GM06990 (cell line): ENCODE results near the gene RCBTB2.

Experiments
- DNase-seq: peaks from one replicate; pipeline ENCODE4 v3.0.0-alpha.2; 2011; ENCODE audit not compliant: insufficient read length; ENCODE audit errors: extremely low read depth
- H3K27me3 ChIP-seq: replicated peaks from 2 replicates; pipeline ENCODE4 v1.6.0; 2011; ENCODE audit warnings: low read length; ENCODE audit not compliant: control insufficient read depth, insufficient read depth
- H3K36me3 ChIP-seq: 2 replicates; pipeline ENCODE4 v1.5.1; 2011; ENCODE audit warnings: low read length; ENCODE audit not compliant: control insufficient read depth, insufficient read depth
- H3K4me3 ChIP-seq: replicated peaks from 2 replicates; pipeline ENCODE4 v1.5.1; 2011; ENCODE audit warnings: low read depth, mild to moderate bottlenecking, control low read depth, low read length
- CTCF ChIP-seq: IDR thresholded peaks from 2 replicates; pipeline ENCODE4 v1.5.1; 2011; ENCODE audit warnings: low read length, control low read depth, mild to moderate bottlenecking, inconsistent platforms; ENCODE audit not compliant: insufficient read depth, poor library complexity, severe bottlenecking

The RCBTB2 gene

GRCh38 chr13:48531416-48532255 is 1.2 kb downstream of the RCBTB2 start:
- no peak for TF ChIP-seq CTCF
- Histone ChIP-seq H3K36me3 (no peaks in the 10 kb centered on the region), H3K4me3 (peak overlapping the region; percentile 75), H3K27me3 (no peaks in the 10 kb centered on the region)
- peak; percentile 55 for DNase-seq

GRCh38 chr13:48530833-48531232 is 2.0 kb downstream of the RCBTB2 start:
- TF ChIP-seq CTCF: no peak
- peak overlapping the region; percentile 12 for H3K4me3 ChIP-seq

GRCh38 chr13:48528720-48529119 is 4.2 kb downstream of the RCBTB2 start:
- no peak for TF ChIP-seq CTCF
- no peak overlapping the region for H3K4me3 ChIP-seq

More at GRCh38 chr13:48530833-48531232, 2.0 kb downstream of the RCBTB2 start:
- Histone ChIP-seq H3K27me3 (no peaks in the 10 kb centered on the region), H3K36me3 (no peaks in the 10 kb centered on the region)
- peak; percentile 25 for DNase-seq

GRCh38 chr13:48527955-48528354 is 4.9 kb downstream of the RCBTB2 start:
- H3K36me3 ChIP-seq: no peaks in the 10 kb centered on the region
- no peak for DNase-seq
- no peak for TF ChIP-seq CTCF
- H3K4me3 ChIP-seq: peak overlapping the region; percentile 17
- H3K27me3 ChIP-seq: no peaks in the 10 kb centered on the region

More at GRCh38 chr13:48528720-48529119, 4.2 kb downstream of the RCBTB2 start:
- H3K36me3 ChIP-seq: no peaks in the 10 kb centered on the region
- H3K27me3 ChIP-seq: no peaks in the 10 kb centered on the region
- DNase-seq: peak; percentile 55

DNA sequence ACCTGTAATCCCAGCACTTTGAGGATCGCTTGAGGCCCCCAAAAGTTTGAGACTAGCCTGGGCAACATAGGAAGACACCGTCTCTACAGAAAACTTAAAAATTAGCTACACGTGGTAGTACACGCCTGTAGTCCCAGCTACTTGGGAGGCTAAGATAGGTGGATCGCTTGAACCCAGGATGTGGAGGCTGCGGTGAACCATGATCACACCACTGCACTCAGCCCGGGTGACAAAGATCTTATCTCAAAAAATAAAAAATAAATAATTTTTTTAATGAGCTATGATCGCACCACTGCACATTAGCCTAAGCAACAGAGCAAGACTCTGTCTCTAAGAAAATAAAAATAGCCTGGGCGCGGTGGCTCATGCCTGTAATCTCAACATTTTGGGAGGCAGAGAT is 6.6 kb downstream of the RCBTB2 start:
- no peak overlapping the region for H3K4me3 ChIP-seq
- no peak for TF ChIP-seq CTCF
- no peaks in the 10 kb centered on the region for H3K27me3 ChIP-seq
- peaks cover 2% of the 10 kb centered on the region; the same call in 1 of the 2 replicates for H3K36me3 ChIP-seq
- DNase-seq: no peak
